Measurements from ENCODE around the gene RNF44. TPM values are rescaled to one million over a fixed set of nuclear protein-coding genes. Genes with fewer than 3 reads are reported as not detected.

Gene RNF44
- 23.5 to 36.6 TPM (median 36.0 TPM) in 5 replicates for total RNA-seq (2022; extraction: Qiagen RNA extraction)

DNA sequence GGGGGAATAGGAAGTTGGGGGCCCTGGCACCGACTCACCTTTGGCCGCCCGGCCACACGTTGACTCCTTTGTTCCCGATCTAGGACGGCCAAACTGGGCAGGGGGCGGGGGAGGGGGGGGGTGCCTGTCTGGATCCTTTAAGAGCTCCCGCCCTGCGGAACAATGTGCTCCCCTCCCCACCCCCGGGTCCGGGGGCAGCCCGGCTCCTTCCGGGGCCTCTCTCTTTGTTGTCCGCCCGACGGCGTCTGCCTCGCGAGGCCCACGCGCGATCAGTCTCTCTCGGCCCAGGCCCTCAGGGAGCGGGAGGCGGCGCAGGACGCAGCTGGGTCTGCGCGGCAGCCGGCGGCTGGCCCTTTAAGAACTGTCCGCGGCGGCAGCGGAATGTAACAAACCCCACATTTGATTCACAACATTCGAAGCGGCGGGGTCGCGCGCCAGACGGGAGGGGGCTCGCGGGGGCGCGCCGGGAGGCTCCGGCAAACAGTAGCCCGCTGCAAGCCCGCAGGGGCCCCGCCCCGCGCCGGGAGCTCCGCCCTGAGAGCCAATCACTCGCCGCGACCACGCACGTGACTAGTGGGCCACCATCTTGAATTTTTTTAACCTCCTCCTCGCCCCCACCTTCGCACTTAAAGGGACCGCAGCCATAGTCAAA lies at the start of gene RNF44:
Gene RNF44, minus strand, starts transcription at position 501 of the 652 bp plus-strand sequence. CDS start 4,930 bp downstream, outside the sequence.

DNA sequence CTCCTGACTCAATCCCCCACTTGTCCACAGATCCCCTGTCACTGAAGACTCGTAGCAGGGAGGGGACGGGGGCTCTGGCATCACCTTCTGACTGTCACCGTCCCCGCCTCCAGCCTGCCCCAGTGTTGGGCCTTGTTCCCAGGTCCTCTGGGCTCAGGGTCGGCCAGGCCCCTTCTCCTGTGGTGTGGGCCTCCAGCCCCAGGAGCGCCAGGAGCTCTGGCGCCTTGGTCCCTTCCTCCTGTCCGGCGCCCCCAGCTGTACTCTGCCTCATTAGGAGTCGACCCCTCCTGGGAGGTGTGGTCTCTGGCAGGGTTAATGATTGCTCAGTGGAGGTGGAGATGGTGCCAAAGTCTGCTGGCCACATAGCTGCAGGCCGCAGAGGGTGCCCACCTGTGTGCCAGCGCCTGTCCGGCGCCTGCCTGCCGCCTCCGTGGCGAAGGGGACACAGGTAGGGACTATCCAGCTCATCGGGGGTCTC lies 11.8 kb upstream of the RNF44 start, which contains the start of gene CDHR2:
Gene CDHR2, plus strand, starts transcription at position 376 of the 478 bp plus-strand sequence. CDS start 16,011 bp downstream, outside the sequence.

Other genes starting within 250 kb of the RNF44 start
- 67.0 to 84.0 TPM (median 81.5 TPM) in 5 replicates for gene KIAA1191, start 175.6 kb downstream of the RNF44 start, total RNA-seq (2022; extraction: Qiagen RNA extraction)
- gene ARL10, start 171.9 kb downstream of the RNF44 start, total RNA-seq (2022; extraction: Qiagen RNA extraction), result 0.27 to 1.1 TPM (median 0.67 TPM) in 5 replicates
- 117 to 134 TPM (median 130 TPM) in 5 replicates for gene NOP16, start 148.8 kb downstream of the RNF44 start, total RNA-seq (2022; extraction: Qiagen RNA extraction)
- gene HIGD2A, start 148.7 kb downstream of the RNF44 start, total RNA-seq (2022; extraction: Qiagen RNA extraction), result 255 to 266 TPM (median 263 TPM) in 5 replicates
- gene CLTB, start 120.9 kb downstream of the RNF44 start, total RNA-seq (2022; extraction: Qiagen RNA extraction), result 97.8 to 150 TPM (median 142 TPM) in 5 replicates
- gene FAF2, start 89.0 kb downstream of the RNF44 start, total RNA-seq (2022; extraction: Qiagen RNA extraction), result 44.1 to 51.2 TPM (median 46.5 TPM) in 5 replicates
- gene CDHR2, start 11.9 kb upstream of the RNF44 start, total RNA-seq (2022; extraction: Qiagen RNA extraction), result 0.09 to 0.19 TPM (median 0.14 TPM) in 4 of 5 replicates, not detected in the other
- gene GPRIN1, start 72.8 kb upstream of the RNF44 start, total RNA-seq (2022; extraction: Qiagen RNA extraction), result 7.4 to 9.6 TPM (median 9.1 TPM) in 5 replicates
- gene SNCB, start 93.1 kb upstream of the RNF44 start, total RNA-seq (2022; extraction: Qiagen RNA extraction), result 0.86 to 1.3 TPM (median 1.0 TPM) in 5 replicates
- gene EIF4E1B, start 93.3 kb upstream of the RNF44 start, total RNA-seq (2022; extraction: Qiagen RNA extraction), result not detected in 5 replicates
- gene TSPAN17, start 110.1 kb upstream of the RNF44 start, total RNA-seq (2022; extraction: Qiagen RNA extraction), result 52.3 to 70.0 TPM (median 65.0 TPM) in 5 replicates

Measured in A549 treated with Mapracorat at 1 μM for 4 hours (cell line).